Prostate gland (tissue), 2 donors: ENCODE data around the gene KLF7.

Experiments used
- CTCF ChIP-seq, 4 experiments: fragments of 200-600 bp in 2 of 4; fragments of 450-650 bp in 2 of 4; sonication (generic) in 2 of 4; IDR thresholded peaks; 1 replicate in 3 of 4; 2 replicates in 1 of 4; pipeline ENCODE4 v1.5.1; 2016 to 2019; ENCODE audit warnings: antibody characterized with exemption in 4 of 4, mild to moderate bottlenecking in 2 of 4, moderate library complexity in 2 of 4
- POLR2A ChIP-seq: fragments of 450-650 bp; IDR thresholded peaks from one replicate; pipeline ENCODE4 v1.6.1; 2016; ENCODE audit warnings: antibody characterized with exemption, mild to moderate bottlenecking

GRCh38 chr2:207091176-207091575, 74.6 kb downstream of the KLF7 start:
- no peak for TF ChIP-seq POLR2A
- no peak for TF ChIP-seq CTCF (IDR thresholded peaks at IDR 0.05)
